A549 treated with CpdA at 1 μM for 4 hours (cell line): ENCODE results near the gene CYP3A5. TPM values are rescaled to one million over a fixed set of nuclear protein-coding genes. Genes with fewer than 3 reads are reported as not detected.

ENCODE experiments used
- total RNA-seq: library from RNA; stranded (reverse); fragments of 200-300 nt; extraction: Qiagen RNA extraction; gene quantifications from 5 replicates; pipeline ENCODE4 v1.2.3, GENCODE V29; 2022; ENCODE audit warnings: low read depth

The CYP3A5 gene
- 1.4 to 1.9 TPM (median 1.6 TPM) in 5 replicates for total RNA-seq

GRCh38 chr7:99679400-99680191 lies at the start of gene CYP3A5:
TSS of gene CYP3A5 (minus strand) at chr7:99679996. CDS start at chr7:99679896, 100 bp downstream.

GRCh38 chr7:99616359-99617191 lies 63.2 kb downstream of the CYP3A5 start, which contains the start of gene ZSCAN25:
TSS of gene ZSCAN25 (plus strand) at chr7:99616946. CDS start at chr7:99619607, 2,661 bp downstream.

Other genes starting within 250 kb of the CYP3A5 start
- gene PTCD1, start 241.2 kb downstream of the CYP3A5 start, total RNA-seq = 6.7 to 7.3 TPM (median 6.8 TPM) in 5 replicates
- gene CPSF4, start 241.1 kb downstream of the CYP3A5 start, total RNA-seq = 35.0 to 45.7 TPM (median 42.4 TPM) in 5 replicates
- 885 to 1,454 TPM (median 964 TPM) in 5 replicates for gene ATP5MF, start 213.8 kb downstream of the CYP3A5 start, total RNA-seq
- 7.9 to 9.9 TPM (median 8.7 TPM) in 5 replicates for gene ZNF789, start 207.1 kb downstream of the CYP3A5 start, total RNA-seq
- 15.1 to 19.6 TPM (median 18.5 TPM) in 5 replicates for gene ZNF394, start 179.7 kb downstream of the CYP3A5 start, total RNA-seq
- gene ZKSCAN5, start 175.3 kb downstream of the CYP3A5 start, total RNA-seq = 9.0 to 10.3 TPM (median 9.5 TPM) in 5 replicates
- gene FAM200A, start 127.9 kb downstream of the CYP3A5 start, total RNA-seq = 5.7 to 6.8 TPM (median 6.0 TPM) in 5 replicates
- gene ZNF655, start 121.4 kb downstream of the CYP3A5 start, total RNA-seq = 54.1 to 63.6 TPM (median 57.3 TPM) in 5 replicates
- 0.75 to 1.4 TPM (median 1.1 TPM) in 5 replicates for gene TMEM225B, start 81.7 kb downstream of the CYP3A5 start, total RNA-seq
- 8.1 to 10.8 TPM (median 9.7 TPM) in 5 replicates for gene ZSCAN25, start 63.0 kb downstream of the CYP3A5 start, total RNA-seq
- gene CYP3A7, start 55.2 kb upstream of the CYP3A5 start, total RNA-seq = not detected in 5 replicates
- gene CYP3A4, start 104.2 kb upstream of the CYP3A5 start, total RNA-seq = not detected in 5 replicates
- not detected in 5 replicates for gene CYP3A43, start 148.0 kb upstream of the CYP3A5 start, total RNA-seq
- not detected in 5 replicates for gene OR2AE1, start 197.0 kb upstream of the CYP3A5 start, total RNA-seq
- 25.5 to 27.8 TPM (median 26.6 TPM) in 5 replicates for gene TRIM4, start 239.5 kb upstream of the CYP3A5 start, total RNA-seq
- 0.15 to 0.27 TPM (median 0.19 TPM) in 5 replicates for gene GJC3, start 249.6 kb upstream of the CYP3A5 start, total RNA-seq